Activated CD8-positive, alpha-beta memory T cell treated with anti-CD3 and anti-CD28 coated beads, Interleukin-2, amount 50 U/mL, for 4 hours (primary cell): ENCODE measurements around the gene CSMD2.

ENCODE experiments used
- DNase-seq: peaks from one replicate; pipeline ENCODE4 v3.0.0-alpha.2; 2020

CSMD2 gene

DNA sequence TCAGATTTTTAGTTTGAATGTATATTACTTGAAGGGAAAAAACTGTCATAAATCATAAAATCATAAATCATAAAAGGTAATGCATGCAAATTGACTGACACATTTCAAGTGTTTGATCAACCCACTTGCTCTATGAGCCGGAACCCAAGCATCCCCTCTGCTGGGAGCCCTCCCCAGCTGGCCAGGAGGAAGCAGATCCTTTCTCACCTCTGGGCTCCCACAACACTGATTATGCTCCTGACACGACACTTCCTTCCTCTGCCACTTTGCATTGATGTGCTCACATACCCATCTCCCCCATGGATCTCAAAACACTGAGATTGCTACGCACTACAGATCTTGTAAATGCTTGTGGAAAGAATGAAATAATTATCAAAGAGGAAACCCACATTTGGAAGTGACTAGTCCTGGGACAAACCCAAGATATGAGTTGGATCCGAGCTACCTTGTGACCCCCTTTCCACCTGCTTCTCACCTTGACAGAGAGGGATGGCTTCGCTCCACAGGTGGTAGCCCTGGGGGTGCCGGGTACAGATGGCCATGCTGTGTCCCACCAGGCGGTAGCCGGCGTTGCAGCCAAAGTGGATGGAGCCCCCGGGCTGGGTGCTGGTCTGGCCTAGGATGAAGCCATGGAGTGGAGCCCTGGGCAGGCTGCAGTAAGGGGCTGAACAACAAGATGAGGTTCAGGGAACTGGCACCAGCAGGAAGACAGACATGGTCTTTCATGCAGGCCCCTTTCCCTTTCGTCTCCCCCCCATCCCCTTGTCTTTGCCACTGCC, 588.0 kb downstream of the CSMD2 start:
- no peak for DNase-seq

DNA sequence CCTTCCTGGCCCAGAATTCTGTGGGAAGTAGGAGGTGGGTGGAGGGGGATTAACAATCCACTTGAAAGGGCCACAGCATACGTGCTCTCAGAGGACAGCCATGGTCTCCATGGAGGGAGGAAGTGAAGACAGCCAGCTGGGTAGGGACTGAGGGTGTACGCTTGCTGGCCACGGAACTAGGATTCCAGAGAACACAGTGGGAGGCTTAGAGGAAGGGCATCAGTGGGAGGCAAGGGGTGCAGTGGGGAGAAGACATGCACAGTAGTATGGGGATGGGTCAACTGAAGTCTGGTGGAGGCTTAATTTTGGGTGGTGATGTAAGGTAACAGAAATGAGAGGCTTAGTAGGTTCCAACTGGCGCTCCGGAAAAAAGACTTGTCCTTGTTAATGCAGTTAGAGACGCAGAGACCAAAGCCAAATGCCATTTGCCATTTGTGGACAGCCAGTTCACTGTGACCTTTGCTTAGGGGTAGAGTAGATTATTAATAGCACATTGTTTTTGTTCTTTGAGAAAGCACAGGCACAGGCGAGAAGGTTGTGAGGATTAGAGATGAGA, 589.6 kb downstream of the CSMD2 start:
- no peak for DNase-seq

GRCh38 chr1:33573661-33574060, 591.4 kb downstream of the CSMD2 start:
- DNase-seq = no peak

GRCh38 chr1:33572387-33572786, 592.6 kb downstream of the CSMD2 start:
- no peak for DNase-seq

GRCh38 chr1:33569331-33569730, 595.7 kb downstream of the CSMD2 start:
- DNase-seq = no peak

DNA sequence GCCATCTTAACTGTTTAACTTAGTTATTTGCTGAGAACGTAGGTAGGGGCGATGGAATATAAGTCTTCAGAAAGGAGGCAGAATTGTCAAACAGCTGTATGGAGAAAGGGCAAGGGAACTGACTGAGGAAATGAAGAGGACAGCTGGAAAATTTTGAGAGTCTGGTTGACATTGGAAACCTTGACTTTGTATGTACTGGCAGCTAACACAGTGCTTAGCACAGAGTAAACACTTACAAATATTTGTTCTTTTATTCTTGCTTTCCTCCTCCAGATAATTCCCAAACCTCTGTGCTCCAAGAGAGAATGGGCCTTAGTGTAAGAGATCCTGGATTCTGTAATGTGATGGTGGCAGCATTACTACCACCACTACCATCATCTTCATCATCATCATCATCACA, 601.3 kb downstream of the CSMD2 start:
- no peak for DNase-seq

GRCh38 chr1:33562563-33562962, 602.5 kb downstream of the CSMD2 start:
- no peak for DNase-seq

DNA sequence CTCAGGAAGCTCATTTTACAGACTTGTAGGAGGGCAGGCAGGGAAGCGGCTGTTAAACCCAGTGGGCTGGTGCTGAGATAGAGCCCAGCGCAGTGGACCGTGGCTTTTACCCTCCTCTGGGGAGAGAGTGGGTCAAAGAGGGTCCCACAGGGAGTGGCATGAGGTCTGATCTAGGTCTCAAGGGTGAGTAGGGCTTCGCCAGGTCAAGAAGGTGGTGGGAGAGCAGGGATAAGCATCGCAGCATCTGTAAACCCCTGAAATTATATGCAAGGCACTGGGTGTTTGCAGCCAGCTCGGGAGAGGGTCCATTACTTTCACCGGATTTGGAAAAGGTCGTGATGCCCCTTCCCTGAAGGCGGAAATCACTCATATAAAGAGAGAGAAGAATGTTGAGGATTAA, 603.5 kb downstream of the CSMD2 start:
- no peak for DNase-seq

GRCh38 chr1:33560680-33561079, 604.4 kb downstream of the CSMD2 start:
- no peak for DNase-seq

- no peak for DNase-seq
Measured at GRCh38 chr1:33548721-33549120, 616.3 kb downstream of the CSMD2 start.

DNA sequence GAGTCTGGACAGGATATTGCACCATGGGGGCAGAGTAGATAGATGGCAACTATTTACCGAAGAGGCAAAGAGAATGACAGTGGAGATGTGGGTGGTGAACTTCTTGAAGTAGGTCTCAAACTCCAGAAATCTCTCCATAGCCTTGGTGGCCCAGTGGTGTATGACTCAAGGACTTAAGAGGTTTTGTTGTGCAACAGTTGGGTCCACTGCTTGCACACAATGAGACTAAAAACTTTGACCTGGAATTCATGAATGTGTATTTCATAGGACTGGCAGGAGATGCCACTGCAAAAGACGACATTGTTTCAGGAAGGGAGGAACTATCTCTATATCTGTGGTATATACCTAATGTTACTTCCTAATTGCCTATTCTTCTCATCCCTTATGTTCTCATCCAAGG, 616.7 kb downstream of the CSMD2 start:
- no peak for DNase-seq

GRCh38 chr1:33547576-33547975, 617.5 kb downstream of the CSMD2 start:
- DNase-seq = no peak

- no peak for DNase-seq
Measured at GRCh38 chr1:33541966-33542365, 623.1 kb downstream of the CSMD2 start.

DNA sequence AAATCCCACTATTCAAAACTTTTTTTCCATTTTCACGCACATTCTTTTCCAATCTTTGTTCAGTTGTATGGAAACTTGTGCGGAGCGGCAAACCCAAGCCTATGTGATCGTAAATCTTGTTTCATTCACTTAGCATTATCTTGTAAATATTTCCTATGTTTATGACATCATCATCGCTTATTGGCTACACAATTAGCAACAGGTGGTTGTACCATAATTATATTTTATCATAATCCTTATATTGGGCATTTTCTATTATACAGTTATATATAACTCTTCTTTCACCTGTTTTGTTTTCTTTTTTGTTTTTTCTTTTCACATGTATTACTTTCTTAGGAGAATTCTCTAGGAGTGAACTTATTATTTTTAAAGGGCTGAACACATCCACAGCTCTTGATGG, 627.1 kb downstream of the CSMD2 start:
- DNase-seq = no peak

DNA sequence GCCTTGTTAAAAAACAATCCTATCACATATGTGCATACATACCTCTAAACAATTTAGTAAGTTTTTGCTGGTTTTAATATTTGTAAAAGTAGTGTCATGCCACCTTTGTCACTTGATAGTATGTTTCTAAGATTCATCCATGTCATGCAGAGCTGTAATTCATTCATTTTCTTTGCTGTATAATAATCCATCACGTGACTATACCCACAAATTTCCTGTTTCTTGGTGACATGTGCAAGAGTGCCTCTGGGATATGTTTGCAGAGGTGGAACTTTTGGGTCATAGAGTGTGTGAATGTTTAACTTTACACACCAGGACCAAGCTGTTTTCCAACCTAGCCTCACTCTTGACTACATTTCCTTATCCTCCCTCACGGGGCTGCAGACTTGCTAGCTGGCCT, 629.7 kb downstream of the CSMD2 start:
- DNase-seq = no peak

DNA sequence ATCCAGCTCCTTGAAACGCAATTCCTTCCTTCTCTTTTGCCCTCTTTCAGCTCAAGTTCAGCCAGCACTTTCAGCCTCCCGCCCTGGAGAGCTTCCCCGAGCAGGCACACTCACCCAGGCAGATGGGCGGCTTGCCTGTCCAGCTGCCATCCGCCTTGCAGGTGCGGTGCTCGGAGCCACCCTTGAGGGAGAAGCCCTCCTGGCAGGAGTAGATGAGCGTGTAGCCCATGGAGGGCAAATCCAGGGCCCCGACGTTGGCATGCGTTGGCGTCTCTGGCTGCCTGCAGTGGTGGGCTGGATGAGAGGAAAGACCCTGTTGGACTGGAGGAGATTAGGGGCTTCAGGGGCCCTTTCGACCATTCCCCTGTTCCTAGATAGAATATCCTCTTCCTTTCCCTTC, 632.1 kb downstream of the CSMD2 start:
- DNase-seq = no peak

DNA sequence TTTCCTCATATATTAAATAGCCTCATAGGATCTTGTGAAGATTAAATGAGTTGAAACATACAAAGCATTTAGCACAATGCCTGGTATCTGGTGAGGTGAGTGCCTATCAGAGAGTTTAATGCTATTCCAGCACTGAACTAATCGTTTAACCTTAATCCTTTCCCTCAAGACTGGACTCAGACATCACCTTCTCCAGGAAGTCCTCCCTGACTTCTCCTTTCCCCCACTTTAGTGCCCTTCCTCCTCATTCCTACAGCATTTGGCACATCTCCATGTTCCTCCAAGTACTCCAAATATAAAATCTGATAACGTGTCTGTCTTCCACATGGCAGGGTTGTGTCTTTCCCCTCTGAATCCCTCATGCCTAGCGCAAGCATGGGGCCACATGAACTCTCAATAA, 632.8 kb downstream of the CSMD2 start:
- no peak for DNase-seq

GRCh38 chr1:33529957-33530356, 635.1 kb downstream of the CSMD2 start:
- DNase-seq = no peak

- no peak for DNase-seq
Measured at GRCh38 chr1:33527934-33528333, 637.1 kb downstream of the CSMD2 start.

GRCh38 chr1:33524586-33524985, 640.4 kb downstream of the CSMD2 start:
- DNase-seq = no peak

DNA sequence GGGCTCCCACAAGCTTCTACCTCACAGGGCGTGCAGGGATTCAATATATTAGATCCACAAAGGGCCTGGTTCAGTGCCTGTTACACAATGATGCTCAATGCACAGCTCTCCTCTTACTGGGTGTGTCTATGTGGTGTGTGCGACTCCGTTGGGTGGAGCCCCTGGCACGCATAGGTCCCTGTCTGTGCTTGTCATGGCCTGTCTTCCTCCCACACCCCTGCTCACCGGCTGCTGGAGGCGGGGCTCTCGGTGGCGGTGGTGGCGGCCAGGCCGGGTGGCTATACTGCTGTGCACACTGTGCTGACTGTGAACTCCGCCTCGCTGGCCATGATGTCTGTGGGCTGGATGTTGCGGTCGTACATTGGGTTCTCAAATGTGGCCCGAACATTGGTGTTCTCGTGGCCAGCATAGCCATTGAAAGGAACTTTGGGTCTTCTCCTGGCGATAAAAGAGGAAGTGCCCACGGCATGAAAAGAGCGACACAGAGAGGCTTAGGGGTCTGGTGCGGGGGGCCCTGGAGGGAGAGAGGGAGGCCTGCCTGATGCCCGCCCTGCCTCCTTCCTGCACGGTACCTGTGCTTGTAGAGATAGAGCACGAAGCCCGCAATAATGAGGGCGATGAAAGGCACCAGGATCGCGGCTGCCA, 645.7 kb downstream of the CSMD2 start:
- DNase-seq = no peak

DNA sequence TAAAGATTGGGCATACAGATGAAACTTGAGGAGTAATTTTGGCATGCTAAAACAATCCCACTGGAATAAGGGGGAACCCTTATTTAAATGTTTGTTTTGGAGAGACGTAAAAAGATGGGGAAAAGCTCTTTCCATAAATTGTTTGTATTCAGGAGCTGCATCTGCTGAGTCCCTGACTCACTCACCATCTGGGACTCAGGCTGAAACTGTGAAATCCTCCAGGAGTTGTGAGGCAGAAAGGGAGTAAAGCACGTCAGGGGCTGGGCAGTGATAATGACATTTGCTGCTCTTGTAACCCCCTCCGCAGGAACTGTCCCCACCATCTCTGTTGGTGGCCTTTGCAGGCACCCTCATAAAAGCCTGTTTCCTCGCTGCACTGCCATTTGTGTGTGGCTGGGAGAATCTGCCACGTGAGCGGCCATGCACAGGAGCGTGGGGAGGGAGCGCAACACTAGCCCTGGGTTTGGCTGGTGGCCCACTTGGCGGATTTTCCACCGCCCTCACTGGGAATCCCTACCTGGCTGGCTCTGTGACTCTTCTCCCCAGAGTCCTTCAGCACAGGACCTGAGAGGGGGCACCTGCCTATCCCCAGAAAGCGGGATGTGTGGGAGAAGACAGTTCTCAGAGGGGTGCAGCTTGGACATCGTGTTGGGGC, 647.3 kb downstream of the CSMD2 start:
- no peak for DNase-seq

- DNase-seq = no peak
Measured at GRCh38 chr1:33516891-33517567, 648.0 kb downstream of the CSMD2 start.
